IMR-90 (cell line): ENCODE measurements around the gene ERMP1. TPM values are rescaled to one million over a fixed set of nuclear protein-coding genes. Genes with fewer than 3 reads are reported as not detected.

ENCODE experiments used
- ATAC-seq: fragments of 200-7000 bp; cut with Tn5 transposase; 2 replicates; pipeline ENCODE4 v1.9.1; 2020; ENCODE audit warnings: low read depth, mild to moderate bottlenecking, moderate library complexity
- BruUV-seq: library from RNA; stranded (reverse); fragments of 400-500 nt; replicated peaks from 2 replicates; lab custom pipeline; 2021; lab: Mats Ljungman, UMichigan
- CTCF ChIA-PET: fragments of 300-600 bp; formaldehyde crosslinking; extraction: SDS; loops from one replicate; lab custom pipeline; 2021; ENCODE audit warnings: antibody characterized with exemption; lab: Yijun Ruan, JAX
- POLR2A ChIA-PET: fragments of 300-600 bp; sonication (Branson Sonifier 250); formaldehyde crosslinking; loops from one replicate; lab custom pipeline; 2022; ENCODE audit warnings: antibody characterized with exemption; ENCODE audit not compliant: unreplicated experiment; lab: Charles Lee
- DNase-seq: peaks from one replicate; pipeline ENCODE4 v3.0.0; 2013
- H2AFZ ChIP-seq: replicated peaks from 2 replicates; pipeline ENCODE3; 2013; ENCODE audit warnings: low read length, mild to moderate bottlenecking; ENCODE audit not compliant: poor library complexity
- H2AK5ac ChIP-seq: 2 replicates; pipeline ENCODE4 v1.6.1; 2013; ENCODE audit warnings: low read depth, low read length, inconsistent platforms
- H2AK9ac ChIP-seq: replicated peaks from 2 replicates; pipeline ENCODE3; 2013; ENCODE audit warnings: mild to moderate bottlenecking, low read depth, low read length, moderate library complexity; ENCODE audit not compliant: poor library complexity
- H2BK120ac ChIP-seq: 2 replicates; pipeline ENCODE4 v1.6.1; 2013; ENCODE audit warnings: low read depth, low read length, inconsistent platforms
- H2BK15ac ChIP-seq: 3 replicates; pipeline ENCODE4 v1.6.1; 2013; ENCODE audit warnings: low read depth, low read length, inconsistent platforms
- H2BK20ac ChIP-seq: 2 replicates; pipeline ENCODE4 v1.6.1; 2013; ENCODE audit warnings: low read depth, mild to moderate bottlenecking, inconsistent platforms, low read length, moderate library complexity
- H2BK5ac ChIP-seq: 2 replicates; pipeline ENCODE4 v1.6.1; 2013; ENCODE audit warnings: mild to moderate bottlenecking, low read depth, low read length, inconsistent platforms; ENCODE audit not compliant: poor library complexity, severe bottlenecking
- H3K14ac ChIP-seq: replicated peaks from 2 replicates; pipeline ENCODE4 v1.6.1; 2013; ENCODE audit warnings: low read depth, low read length, inconsistent platforms
- H3K18ac ChIP-seq: 2 replicates; pipeline ENCODE4 v1.6.1; 2013; ENCODE audit warnings: low read depth, low read length, control low read depth
- H3K23ac ChIP-seq: 2 replicates; pipeline ENCODE4 v1.6.1; 2013; ENCODE audit warnings: low read depth, low read length, inconsistent platforms
- H3K27ac ChIP-seq: 2 replicates; pipeline ENCODE4 v1.5.1; 2013; ENCODE audit warnings: mild to moderate bottlenecking, control low read depth, low read length; ENCODE audit not compliant: insufficient read depth
- H3K27me3 ChIP-seq: 2 replicates; pipeline ENCODE4 v1.6.1; 2013; ENCODE audit warnings: low read length; ENCODE audit not compliant: control insufficient read depth, insufficient read depth
- H3K36me3 ChIP-seq: 2 replicates; pipeline ENCODE4 v1.6.1; 2013; ENCODE audit warnings: low read length, mixed read lengths; ENCODE audit not compliant: control insufficient read depth, insufficient read depth
- H3K4ac ChIP-seq: 2 replicates; pipeline ENCODE4 v1.6.1; 2013; ENCODE audit warnings: low read depth, low read length, inconsistent platforms
- H3K4me1 ChIP-seq: 2 replicates; pipeline ENCODE4 v1.6.1; 2013; ENCODE audit warnings: low read length, mixed read lengths; ENCODE audit not compliant: control insufficient read depth, insufficient read depth
- H3K4me2 ChIP-seq: 2 replicates; pipeline ENCODE4 v1.6.1; 2013; ENCODE audit warnings: low read depth, mild to moderate bottlenecking, control low read depth, low read length, moderate library complexity
- H3K4me3 ChIP-seq: 2 replicates; pipeline ENCODE4 v1.5.1; 2013; ENCODE audit warnings: low read depth, mild to moderate bottlenecking, control low read depth, low read length, moderate library complexity; ENCODE audit not compliant: insufficient read depth
- H3K56ac ChIP-seq: 2 replicates; pipeline ENCODE4 v1.6.1; 2013; ENCODE audit warnings: low read length, inconsistent platforms; ENCODE audit not compliant: insufficient read depth; ENCODE audit errors: extremely low read depth
- H3K79me1 ChIP-seq, 2 experiments: 2 replicates each; pipeline ENCODE4 v1.6.1; 2013; ENCODE audit warnings: low read length in 2 of 2, inconsistent platforms in 1 of 2, low read depth in 1 of 2
- H3K9ac ChIP-seq: 2 replicates; pipeline ENCODE4 v1.6.1; 2013; ENCODE audit warnings: low read depth, low read length, control low read depth
- H3K9me1 ChIP-seq: 2 replicates; pipeline ENCODE4 v1.6.1; 2013; ENCODE audit warnings: low read length, inconsistent platforms; ENCODE audit not compliant: insufficient read depth
- H3K9me3 ChIP-seq: 2 replicates; pipeline ENCODE4 v1.6.1; 2013; ENCODE audit warnings: low read length; ENCODE audit not compliant: control insufficient read depth, insufficient read depth
- H4K20me1 ChIP-seq: 2 replicates; pipeline ENCODE4 v1.6.1; 2013; ENCODE audit warnings: low read length, inconsistent platforms; ENCODE audit not compliant: insufficient read depth
- H4K5ac ChIP-seq: 2 replicates; pipeline ENCODE4 v1.6.1; 2013; ENCODE audit warnings: mild to moderate bottlenecking, low read depth, low read length, control low read depth
- H4K8ac ChIP-seq, 2 experiments: 2 replicates each; pipeline ENCODE4 v1.6.1; 2013; ENCODE audit warnings: low read depth in 2 of 2, low read length in 2 of 2, control low read depth in 1 of 2, inconsistent platforms in 1 of 2
- H4K91ac ChIP-seq: 2 replicates; pipeline ENCODE4 v1.6.1; 2013; ENCODE audit warnings: low read depth, low read length, inconsistent platforms; ENCODE audit not compliant: insufficient read depth
- CTCF ChIP-seq: conservative IDR thresholded peaks from 2 replicates; pipeline ENCODE4 v1.5.1; 2012; ENCODE audit warnings: mild to moderate bottlenecking, low read depth, low read length, improper control_type of control experiment
- RCOR1 ChIP-seq: IDR thresholded peaks from 2 replicates; pipeline ENCODE4 v1.6.1; 2012; ENCODE audit warnings: mild to moderate bottlenecking, low read length, improper control_type of control experiment; ENCODE audit not compliant: insufficient replicate concordance
- RFX5 ChIP-seq: IDR thresholded peaks from 2 replicates; pipeline ENCODE4 v1.8.0; 2012; ENCODE audit warnings: low read depth, mild to moderate bottlenecking, low read length, moderate library complexity
- WGBS, 2 experiments: methylation state at CpG; one replicate each; pipeline versions ENCODE4 v1.1.5 to v1.1.7; 2013; ENCODE audit warnings: missing lambda C conversion rate in 2 of 2; ENCODE audit not compliant: insufficient read length in 1 of 2; ENCODE audit errors: extremely low coverage in 2 of 2; 5-methylcytosine and 5-hydroxymethylcytosine counted together
- dilution Hi-C: fragments of 300-500 bp; cut with HindIII; formaldehyde crosslinking; loops from one replicate; pipeline ENCODE4 v1.14.3; 2018; ENCODE audit warnings: low sequenced_read_pairs; ENCODE audit not compliant: unreplicated experiment
- in situ Hi-C: fragments of 300-500 bp; cut with MboI; formaldehyde crosslinking; loops from 3 replicates; pipeline ENCODE4 v1.14.3; 2019; ENCODE audit warnings: low sequenced_read_pairs, inconsistent platforms, mixed read lengths
- intact Hi-C: fragments of 100-400 bp; cut with micrococcal nuclease; formaldehyde crosslinking; loops from 2 replicates; pipeline ENCODE4 v1.10.0; 2022
- polyA plus RNA-seq, 3 experiments: library from polyadenylated mRNA; depleted of rRNA; stranded (reverse); fragments of >200 nt; gene quantifications; 2 replicates each; pipeline ENCODE4 v1.2.3, GENCODE V29; 2012; ENCODE audit warnings: low replicate concordance in 1 of 3
- total RNA-seq: library from RNA; depleted of rRNA; stranded (reverse); fragments of >200 nt; gene quantifications from 2 replicates; pipeline ENCODE4 v1.2.3, GENCODE V29; 2012

ERMP1 gene
- total and polyA plus RNA-seq, 2 of the 4 experiments (the other 2 are of a cell fraction): 2.2 to 4.7 TPM

- no peak overlapping the region for H3K4ac ChIP-seq
- no peak overlapping the region for H2AFZ ChIP-seq
- peaks cover 26% of the 10 kb centered on the region for H3K27me3 ChIP-seq
- POLR2A ChIA-PET: interaction anchor here (0.6 kb wide), 1 partner anchor 10 kb away, joined by 4 read pairs; no protein-coding TSS in a partner anchor
- no peak overlapping the region for H3K23ac ChIP-seq
- H3K9ac ChIP-seq: no peak overlapping the region
- H2BK5ac ChIP-seq: no peak overlapping the region
- dilution Hi-C loops: no loop called here
- H2AK9ac ChIP-seq: no peak overlapping the region
- H4K20me1 ChIP-seq: no peaks in the 10 kb centered on the region
- peaks cover 2% of the 10 kb centered on the region; the same call in 1 of the 2 replicates for H3K4me1 ChIP-seq
- no peak overlapping the region for H3K4me3 ChIP-seq
- no peak overlapping the region for H3K4me2 ChIP-seq
- CTCF ChIA-PET: no interaction called here
- no peak for TF ChIP-seq RCOR1
- no peak for TF ChIP-seq RFX5
- no peak for TF ChIP-seq CTCF
- H3K18ac ChIP-seq: no peak overlapping the region
- no peak for ATAC-seq
- H4K8ac ChIP-seq: no peak overlapping the region
- no TSS peak for BruUV-seq
- DNase-seq: no peak
- WGBS, 2 experiments: no CpG with 5 or more reads among the region's 4 CpGs
- in situ Hi-C loops: no loop called here
- H3K9me3 ChIP-seq: no peaks in the 10 kb centered on the region
- no peak overlapping the region for H3K27ac ChIP-seq
- no peaks in the 10 kb centered on the region for H3K9me1 ChIP-seq
- no peaks in the 10 kb centered on the region for H3K79me1 ChIP-seq
- H4K91ac ChIP-seq: no peak overlapping the region
- H2AK5ac ChIP-seq: no peak overlapping the region
- intact Hi-C loops: no loop called here
- H3K36me3 ChIP-seq: no peaks in the 10 kb centered on the region
- no peak overlapping the region for H2BK20ac ChIP-seq
- H2BK120ac ChIP-seq: no peak overlapping the region
- no peak overlapping the region for H4K5ac ChIP-seq
- H2BK15ac ChIP-seq: no peak overlapping the region
- no peak overlapping the region for H3K14ac ChIP-seq
- no peak overlapping the region for H3K56ac ChIP-seq
Measured at GRCh38 chr9:5854063-5854790, 21.3 kb upstream of the ERMP1 start.
